ENCODE results near the gene GOLGA8N.
"Not testable (repeated sequence)": the region's sequence is repeated elsewhere in the genome, so short reads cannot be mapped to it uniquely, and the experiment has no call there.

GOLGA8N gene

DNA sequence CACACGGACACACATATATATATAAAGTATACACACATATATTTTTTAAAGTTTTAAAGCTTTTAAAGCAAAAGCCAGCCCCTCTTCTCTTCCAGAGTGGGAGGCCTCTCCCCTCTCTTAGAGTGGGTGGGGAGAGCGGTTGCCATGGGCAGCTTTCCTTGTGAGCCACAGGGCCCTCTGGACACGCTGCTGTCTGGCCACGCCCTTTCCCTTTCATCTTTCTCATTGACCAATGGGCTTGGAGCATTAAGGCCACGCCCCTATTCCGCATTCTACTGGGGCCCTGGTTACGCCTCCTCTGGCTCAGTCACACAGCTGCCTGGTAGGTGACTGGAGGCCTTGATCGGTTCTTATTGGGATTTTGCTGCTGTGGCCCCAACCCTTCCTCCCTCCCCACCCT lies at the start of gene GOLGA8N:
Gene GOLGA8N, plus strand, starts transcription at position 306 of the 400 bp plus-strand sequence.
- DNase-seq, result not testable (repeated sequence)

DNA sequence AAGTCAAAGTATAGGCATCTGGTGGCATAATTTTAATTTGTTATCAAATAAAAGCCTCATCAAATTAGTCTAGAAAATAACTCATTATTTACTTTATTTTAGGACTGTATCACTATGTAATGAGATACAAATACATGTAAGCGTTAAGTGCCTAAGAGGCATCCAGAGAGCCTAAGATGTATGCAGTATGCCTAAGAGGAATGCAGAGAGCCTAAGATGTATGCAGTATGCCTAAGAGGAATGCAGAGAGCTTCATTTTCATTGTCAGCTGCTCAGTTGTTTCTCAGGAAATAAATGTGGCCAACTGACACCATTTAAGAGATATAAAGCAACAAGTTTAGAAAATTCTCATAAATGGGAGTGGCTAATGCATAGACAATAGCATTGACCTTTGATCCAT lies 49.8 kb upstream of the GOLGA8N start:
- DNase-seq, result not testable (repeated sequence)

DNA sequence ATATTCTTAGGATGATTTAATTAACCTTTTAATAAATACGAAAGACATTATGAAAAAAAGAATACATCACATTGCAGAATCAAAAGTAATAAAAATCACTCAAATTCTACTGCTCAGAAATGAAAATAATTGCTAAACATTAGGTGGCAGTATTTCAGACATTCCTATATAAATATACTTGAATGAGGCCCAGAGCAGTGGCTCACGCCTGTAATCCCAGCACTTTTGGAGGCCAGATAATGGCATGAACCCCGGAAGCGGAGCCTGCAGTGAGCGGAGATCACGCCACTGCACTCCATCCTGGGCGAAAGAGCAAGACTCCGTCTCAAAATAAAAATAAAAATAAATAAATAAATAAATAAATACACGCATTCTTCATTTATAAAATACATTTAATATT lies 48.1 kb upstream of the GOLGA8N start:
- not testable (repeated sequence) for DNase-seq

DNA sequence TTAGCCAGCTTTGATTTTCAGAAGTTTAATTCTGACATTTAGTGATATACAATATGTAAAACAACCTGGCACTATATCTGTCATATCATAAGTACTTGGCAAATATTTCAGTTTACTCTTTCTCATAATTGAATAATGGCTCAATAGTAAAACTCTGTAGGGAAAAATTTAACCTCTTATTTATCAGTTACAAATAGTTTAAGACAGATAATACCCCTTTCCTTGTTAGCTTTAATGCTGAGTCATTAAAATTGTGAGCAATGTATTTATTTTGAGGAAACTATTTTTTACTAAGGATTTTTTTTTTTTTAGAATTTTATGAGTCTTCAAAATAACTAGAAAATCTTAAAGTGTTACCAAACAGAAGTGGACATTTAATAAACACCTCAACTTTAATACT lies 38.7 kb upstream of the GOLGA8N start:
- DNase-seq, result not testable (repeated sequence)

DNA sequence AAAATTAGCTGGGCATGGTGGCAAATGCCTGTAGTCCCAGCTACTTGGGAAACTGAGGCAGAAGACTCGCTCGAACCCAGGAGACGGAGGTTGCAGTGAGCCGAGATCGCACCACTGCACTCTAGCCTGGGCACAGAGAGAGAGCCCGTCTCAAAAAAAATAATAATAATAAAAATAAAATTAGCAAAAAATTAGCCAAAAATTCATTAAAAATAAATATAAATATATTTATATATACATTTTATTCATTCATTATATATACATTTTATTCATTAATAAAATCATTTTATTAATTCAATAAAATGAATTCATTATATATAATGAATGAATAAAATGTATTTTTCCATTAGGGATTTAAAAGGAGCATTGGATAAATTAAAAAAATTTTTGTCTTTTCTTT lies 31.1 kb upstream of the GOLGA8N start:
- not testable (repeated sequence) for DNase-seq

DNA sequence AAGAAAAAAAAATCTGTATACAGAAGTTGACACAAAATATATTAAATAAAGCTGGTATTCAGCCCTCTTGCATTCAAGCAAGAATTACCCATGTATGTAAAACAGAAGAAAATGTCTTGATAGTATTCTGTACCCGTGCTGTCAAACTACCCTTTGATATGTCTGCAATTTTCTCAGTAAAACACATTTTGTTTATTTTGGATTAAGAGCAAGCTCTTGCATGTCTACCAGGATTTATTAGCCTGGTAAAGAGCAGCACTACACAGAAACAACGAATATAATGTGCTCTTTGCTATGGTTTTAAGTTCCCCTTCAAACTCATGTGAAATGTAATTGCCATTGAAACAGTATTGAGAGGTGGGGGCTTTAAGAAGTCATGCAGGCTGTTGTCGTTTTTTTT lies 24.3 kb upstream of the GOLGA8N start:
- not testable (repeated sequence) for DNase-seq

DNA sequence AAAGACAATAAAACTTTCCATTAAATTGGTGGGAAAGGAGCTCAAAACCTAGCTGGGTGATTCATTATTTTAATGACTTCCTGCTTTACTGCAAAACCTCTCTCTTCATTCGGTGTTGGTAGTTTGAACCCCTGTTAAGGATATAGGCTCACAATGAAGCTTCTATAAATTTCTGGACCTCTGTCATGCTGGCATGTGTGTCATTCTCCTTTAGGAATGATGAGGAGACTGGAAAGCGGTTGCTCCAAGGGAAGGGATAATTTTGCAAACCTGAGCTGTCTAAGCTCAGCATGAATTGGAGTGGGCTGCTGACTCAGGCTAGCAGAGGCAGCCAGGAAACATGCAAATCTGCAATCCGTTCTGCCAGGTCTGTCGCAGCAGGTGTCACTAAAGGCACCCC lies 14.8 kb upstream of the GOLGA8N start:
- DNase-seq, result not testable (repeated sequence)

DNA sequence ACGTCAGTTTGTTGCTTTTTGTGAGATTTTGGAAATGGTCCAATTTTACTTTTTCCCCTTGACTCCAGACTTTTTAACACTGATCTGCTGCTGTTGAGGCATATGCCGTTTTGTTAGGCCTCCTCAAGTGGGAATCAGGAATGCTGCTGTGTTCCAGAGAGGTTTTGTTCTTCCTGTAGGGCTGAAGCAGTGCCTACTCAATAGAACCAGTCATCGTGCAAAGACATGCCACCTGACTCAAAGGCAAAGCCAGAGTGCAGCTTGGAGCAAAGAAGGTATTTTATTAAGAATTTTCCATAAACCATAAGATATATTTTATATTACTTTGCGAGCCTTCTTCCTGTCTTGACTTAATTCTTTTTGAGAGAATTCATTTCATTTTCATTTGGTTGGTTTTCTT lies 7.4 kb upstream of the GOLGA8N start:
- DNase-seq, result not testable (repeated sequence)

DNA sequence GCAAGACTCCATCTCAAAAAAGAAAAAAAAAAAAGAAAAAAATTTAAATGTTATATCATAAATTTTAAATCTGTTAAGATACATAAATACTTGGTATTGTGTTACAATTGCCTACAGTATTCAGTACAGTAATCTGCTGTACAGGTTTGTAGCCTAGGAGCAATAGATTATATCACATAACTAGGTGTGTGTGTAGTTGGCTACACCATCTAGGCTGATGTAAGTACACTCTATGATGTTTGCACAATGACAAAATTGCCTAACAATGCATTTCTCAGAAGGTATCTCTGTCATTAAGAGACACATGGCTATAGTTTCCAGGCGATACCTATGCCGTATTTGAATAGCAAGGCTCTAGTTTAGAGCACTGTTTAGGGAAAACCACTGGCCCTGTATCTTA lies 16.3 kb downstream of the GOLGA8N start:
- DNase-seq, result not testable (repeated sequence)

DNA sequence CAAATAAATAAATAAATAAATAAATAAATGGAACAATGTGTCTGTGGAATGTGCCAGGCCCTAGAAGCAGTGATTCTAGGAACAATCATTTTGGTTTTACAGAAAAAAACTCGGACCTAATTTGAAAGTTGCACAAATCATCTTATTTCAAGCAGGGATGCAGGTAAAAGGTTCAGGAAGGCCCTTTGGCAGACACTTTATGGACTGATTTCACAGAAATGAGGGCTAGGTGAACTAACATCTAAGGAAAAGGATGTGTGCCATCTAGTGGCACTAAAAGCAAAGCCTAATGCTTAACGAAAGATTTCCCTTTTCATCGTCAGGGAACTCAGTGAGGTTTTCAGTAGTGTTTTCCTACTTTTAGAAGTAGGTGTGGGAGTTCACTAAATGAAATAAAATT lies 17.5 kb downstream of the GOLGA8N start:
- DNase-seq, result peak; percentile 48

DNA sequence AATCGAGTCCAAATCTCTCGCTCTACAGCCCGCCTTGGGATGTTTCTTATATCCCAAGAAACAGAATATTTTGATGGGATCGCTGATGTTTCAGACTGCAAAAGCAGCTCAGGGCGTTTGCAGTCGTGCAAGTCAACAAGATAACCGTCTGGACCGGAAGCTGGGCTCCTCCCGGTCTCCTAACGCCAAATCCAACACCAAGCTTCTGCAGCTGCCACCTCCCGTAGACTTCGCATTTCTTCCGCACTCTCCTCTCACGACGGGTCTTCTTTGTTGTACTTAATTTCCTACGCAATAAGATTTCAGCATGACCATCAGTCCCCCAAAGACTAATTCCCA lies 21.4 kb downstream of the GOLGA8N start:
- not testable (repeated sequence) for DNase-seq

DNA sequence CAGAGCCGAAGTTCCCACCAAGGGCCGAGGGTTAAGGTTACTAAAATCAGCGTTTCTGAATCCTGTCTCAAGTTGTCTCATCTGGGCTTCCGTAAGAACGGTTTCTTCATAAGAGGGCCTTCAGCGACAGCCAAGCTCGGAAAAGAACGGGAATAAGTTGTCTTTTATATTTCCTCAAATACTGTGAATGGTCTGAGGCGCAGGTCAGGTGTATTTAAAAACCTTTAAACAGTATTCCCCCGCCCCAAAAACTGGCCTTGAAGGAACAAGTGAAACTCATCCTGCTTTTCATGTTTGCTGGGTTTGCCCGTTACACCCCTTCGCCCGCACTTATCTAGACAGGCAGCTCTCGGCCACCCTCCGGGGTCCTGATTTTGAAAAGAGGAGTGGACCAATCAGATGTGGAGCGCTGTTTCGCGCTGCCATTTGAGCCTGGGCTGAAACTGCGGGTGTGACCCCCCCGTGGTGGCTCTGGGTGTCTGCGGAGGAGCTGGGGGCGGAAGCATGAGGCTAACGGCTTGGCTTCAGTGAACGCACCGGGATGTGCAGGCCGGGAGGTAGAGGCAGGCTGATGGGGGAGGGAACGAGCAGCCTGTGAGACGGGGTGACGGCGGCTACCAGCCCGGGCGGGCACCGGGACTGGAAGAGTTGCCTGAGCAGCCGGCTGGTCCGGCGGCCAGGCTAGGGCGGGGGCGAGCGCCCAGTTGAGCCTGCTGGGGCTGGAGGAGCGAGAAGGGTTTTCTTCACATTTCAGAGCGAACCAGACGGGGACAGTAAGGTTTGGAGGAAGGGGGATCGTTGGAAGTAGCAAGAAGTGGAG lies 22.0 kb downstream of the GOLGA8N start, which contains the start of gene ARHGAP11A:
Gene ARHGAP11A, plus strand, starts transcription at position 454 of the 820 bp plus-strand sequence. CDS start 708 bp downstream, outside the sequence.
- peak; percentile 91 for DNase-seq

DNA sequence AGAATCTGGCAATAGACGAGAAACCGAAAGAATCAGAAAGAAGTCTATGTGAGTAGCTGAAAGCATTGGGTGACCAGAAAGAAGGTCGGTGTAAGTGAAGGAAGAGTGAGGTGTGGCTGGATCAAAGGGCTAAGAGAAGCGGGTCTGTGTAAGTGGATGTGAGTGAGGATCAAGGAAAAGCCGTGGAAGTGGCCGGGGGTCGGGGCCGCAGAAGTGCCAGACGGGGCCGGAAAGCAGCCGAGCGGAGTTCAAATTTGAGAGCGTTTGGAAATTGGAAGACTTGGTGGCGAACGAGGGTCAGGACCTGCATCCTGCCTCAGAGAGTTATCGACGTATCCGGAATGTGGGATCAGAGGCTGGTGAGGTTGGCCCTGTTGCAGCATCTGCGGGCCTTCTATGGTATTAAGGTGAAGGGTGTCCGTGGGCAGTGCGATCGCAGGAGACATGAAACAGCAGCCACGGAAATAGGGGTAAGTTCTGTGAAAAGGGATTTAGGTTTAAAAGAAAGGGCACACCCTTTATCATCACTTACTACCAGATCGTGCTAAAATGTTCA lies 22.7 kb downstream of the GOLGA8N start:
- DNase-seq, result peak; percentile 20

DNA sequence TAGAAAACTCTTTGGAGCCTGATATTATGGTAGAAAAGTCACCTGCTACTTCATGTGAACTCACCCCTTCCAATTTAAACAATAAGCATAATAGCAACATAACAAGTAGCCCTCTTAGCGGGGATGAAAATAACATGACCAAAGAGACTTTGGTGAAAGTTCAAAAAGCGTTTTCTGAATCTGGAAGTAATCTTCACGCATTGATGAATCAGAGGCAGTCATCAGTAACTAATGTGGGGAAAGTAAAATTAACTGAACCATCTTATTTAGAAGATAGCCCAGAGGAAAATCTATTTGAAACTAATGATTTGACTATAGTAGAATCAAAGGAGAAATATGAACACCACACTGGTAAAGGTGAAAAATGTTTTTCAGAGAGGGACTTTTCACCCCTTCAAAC lies 43.2 kb downstream of the GOLGA8N start:
- DNase-seq, result no peak

DNA sequence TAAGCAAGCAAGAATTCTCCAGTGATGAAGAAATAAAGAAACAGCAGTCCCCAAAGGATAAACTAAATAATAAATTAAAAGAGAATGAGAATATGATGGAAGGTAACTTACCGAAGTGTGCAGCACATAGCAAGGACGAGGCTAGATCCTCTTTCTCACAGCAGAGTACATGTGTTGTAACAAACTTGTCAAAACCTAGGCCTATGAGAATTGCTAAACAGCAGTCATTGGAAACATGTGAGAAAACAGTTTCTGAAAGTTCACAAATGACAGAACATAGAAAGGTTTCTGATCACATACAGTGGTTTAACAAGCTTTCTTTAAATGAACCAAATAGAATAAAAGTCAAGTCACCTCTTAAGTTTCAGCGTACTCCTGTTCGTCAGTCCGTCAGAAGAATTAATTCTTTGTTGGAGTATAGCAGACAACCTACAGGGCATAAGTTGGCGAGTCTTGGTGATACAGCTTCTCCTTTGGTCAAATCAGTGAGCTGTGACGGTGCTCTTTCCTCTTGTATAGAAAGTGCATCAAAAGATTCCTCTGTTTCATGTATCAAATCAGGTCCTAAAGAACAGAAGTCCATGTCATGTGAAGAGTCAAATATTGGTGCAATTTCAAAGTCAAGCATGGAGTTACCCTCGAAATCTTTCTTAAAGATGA lies 43.8 kb downstream of the GOLGA8N start:
- DNase-seq, result no peak

DNA sequence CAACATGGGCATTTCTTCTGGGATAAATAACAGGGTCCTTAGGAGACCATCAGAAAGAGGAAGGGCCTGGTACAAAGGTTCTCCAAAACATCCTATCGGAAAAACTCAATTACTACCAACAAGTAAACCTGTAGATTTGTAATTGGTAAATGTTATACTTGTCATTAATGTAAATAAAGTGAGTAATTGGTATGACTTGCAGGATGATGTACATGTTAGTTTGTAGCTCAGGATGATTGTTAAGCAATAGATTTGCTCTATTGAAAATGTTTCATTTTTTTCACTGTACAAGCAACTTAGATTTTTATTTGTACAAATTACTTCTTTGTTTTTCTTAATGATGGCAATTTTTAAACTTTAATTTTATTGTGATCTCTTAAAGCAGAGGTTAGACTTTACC lies 44.4 kb downstream of the GOLGA8N start:
- no peak for DNase-seq

DNA sequence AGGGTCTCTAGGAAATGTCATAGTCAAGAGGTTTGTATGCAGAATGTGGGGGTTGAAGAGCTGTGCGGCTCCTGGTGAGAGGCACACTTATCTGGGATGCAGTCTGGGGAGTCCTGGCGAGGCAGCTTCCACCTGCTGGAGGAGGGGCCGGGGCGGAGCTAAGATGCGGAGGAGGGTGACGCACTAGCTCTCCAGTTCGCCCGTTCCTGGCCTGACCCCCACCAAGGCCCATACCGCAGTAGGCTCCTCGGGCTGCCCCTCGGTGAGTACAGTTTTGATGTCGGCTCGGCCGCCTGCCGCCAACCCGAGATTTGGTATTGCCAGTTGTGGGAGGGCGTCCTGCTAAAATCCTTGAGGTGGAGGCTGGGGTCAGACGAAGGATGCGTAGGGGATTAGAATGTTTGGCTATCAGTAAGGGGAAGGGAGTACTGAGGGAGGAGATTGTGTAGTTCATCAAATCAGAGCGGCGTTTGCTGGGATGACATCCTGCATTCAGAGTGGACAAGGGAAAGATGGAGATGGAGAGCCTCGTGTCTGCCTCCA lies 48.3 kb downstream of the GOLGA8N start, which contains the start of gene SCG5:
Gene SCG5, plus strand, starts transcription at position 194 of the 543 bp plus-strand sequence. CDS start 1,883 bp downstream, outside the sequence.
- no peak for DNase-seq

DNA sequence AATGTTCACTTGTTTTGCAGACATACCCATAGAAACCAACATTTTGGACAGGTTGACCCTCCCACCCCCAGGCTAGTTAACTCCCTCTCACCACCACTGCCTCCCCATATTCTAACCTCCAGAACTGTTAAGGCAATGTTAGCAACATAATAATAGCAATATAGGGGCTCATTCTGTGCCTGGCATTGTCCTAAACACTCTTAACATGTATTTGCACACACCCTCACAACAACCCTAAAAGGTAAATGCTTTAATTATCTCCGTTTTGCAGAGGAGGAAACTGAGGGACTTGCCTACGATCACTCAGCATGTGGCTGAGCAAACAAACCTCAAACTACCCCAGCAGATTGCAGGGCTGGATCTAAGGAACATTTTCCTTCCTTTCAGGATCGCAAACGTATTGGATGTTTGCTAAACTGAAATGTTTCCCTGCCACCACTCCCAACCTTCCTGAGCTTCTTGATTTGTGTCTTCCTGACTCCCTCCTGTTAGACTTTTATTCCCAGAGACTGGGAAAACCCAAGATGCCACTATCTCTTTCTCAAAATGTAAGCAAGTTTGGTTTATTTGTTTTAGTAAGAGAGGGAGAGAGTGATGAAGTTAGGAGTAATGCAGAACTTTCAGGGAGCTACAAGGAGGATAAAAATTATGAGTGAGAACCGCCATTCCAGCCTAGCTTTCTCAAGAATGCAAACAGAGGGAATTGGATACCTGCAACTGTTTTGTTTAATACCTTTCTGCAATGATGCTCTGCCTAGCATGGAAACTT lies 49.6 kb downstream of the GOLGA8N start:
- no peak for DNase-seq

DNA sequence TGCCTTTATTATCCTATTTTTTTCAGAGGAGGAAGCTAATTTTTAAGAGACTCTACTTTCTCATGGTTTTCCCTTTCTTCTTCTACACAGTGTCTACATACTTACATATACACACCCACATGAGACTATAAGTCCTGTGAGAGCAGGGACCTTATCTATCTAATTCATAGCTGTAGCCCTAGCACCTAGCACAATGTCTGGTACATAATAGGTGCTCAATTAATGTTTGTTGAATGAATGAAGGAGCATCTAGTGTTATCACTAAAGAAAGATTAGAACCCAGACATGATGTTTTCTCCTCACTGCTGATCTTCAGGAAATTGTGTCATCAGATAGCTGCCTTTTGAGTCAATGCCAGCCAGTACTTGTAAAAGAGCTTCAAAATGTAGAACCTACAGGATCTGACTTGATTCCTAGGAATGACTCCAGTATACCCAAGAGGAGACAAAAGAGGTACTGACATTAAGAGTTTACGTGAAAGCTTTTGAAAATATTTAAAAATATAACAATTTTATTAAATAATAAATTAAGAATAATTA lies 50.7 kb downstream of the GOLGA8N start:
- DNase-seq, result no peak

DNA sequence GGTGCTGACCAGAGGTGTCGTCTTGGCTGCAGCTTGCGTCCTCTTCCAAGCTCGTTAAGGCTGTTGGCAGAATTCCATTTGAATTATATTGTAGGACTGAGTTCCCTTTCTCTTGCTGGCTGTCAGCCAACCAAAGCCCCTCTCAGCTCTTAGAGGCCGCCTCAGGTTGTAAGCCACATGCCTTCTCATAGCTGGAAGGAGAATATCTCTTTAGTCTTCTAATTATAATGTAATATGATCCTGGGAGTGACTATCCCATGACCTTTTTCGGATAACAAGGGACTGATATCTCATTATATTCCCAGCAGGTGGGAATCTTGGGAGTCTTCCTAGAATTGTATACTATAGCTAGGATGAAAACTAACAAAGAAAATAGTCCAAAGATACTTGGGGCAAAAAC lies 53.0 kb downstream of the GOLGA8N start:
- DNase-seq, result no peak

DNA sequence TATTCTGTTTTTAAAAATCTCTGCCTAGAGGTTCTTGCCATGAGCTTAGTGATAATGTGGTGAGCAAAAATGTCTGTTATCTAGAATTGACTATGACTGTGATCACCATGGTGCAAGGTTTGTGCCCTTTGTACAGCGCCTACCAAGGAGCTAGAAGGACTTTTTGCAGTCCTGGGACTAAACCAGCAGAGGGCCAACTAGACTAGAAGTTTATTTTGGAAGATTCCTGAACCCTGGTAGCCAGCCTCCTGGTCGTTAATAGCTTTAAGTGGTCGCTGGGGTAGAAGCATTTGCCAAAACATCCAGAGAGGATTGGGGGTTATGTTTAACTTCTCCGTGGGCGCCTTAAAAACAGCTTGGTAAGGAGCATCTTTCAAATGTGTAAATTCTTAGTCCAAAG lies 56.1 kb downstream of the GOLGA8N start:
- DNase-seq, result no peak

DNA sequence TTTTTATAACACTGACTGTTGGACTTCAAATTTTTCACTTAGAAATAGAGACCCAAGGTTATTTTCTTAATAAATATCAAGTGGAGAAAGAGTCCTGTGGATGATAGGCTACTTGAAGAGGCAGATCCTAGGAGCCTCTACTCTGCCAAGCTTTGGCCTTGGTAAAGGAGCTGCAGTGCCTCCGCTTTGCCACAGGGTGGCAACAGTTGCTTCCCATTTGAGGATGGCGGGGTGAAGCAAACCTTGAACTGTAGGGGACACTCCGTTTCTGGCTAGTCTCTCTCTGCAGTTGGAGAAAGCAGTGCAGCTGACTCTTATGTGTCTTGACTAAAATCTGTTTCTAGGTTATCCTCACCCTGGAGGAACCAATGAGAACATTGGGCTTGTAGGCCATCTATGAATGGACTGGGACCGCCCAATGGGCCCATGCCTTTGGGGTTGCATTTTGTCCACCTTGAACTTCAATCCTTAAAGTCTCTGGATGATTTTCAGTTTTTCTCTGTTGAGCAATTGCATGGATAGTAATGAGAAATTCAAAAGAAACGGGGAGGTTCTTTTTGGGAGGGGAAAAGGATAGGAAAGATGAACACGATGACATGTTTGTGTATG lies 58.1 kb downstream of the GOLGA8N start:
- DNase-seq, result peak; percentile 61

All from CD4-positive, alpha-beta T cell treated with Interleukin-17A for 1 hour (primary cell).